ENCODE measurements around the gene TM2D3. TPM values are rescaled to one million over a fixed set of nuclear protein-coding genes. Genes with fewer than 3 reads are reported as not detected.

TM2D3 gene
- total and polyA plus RNA-seq, 2 donors (not counting 3 experiments of a cell fraction or from before 2014, with no cell fraction given): 34.3 to 51.5 TPM

GRCh38 chr15:101684877-101685276 lies 32.7 kb upstream of the TM2D3 start:
- BruUV-seq (replicated peaks): no TSS peak
- POLR2A ChIA-PET: no interaction called here
- H3K4me3 ChIP-seq (replicated peaks in 1 of 3; ENCODE audit: insufficient read depth in 1 of 3, low read depth in 1 of 3, low read length in 3 of 3): no peak overlapping the region
- dilution Hi-C loops (cut with MboI; ENCODE audit: extremely low pct_ligation_motif_present, low sequenced_read_pairs): no loop called here
- no peaks in the 10 kb centered on the region for H3K9me3 ChIP-seq (replicated peaks; ENCODE audit: control insufficient read depth, insufficient read depth, low read length)
- intact Hi-C loops (cut with micrococcal nuclease): no loop called here
- H3K9ac ChIP-seq (replicated peaks; ENCODE audit: extremely low read depth, insufficient read depth, low read length): no peak overlapping the region
- H3K4me2 ChIP-seq (ENCODE audit: insufficient read depth, low read length): no peak overlapping the region
- CTCF ChIA-PET: interaction anchor here (0.8 kb wide), 1 partner anchor 8 kb away, joined by 3 read pairs; no protein-coding TSS in a partner anchor
- H3K27me3 ChIP-seq (ENCODE audit: control insufficient read depth in 2 of 2, insufficient read depth in 2 of 2, low read length in 2 of 2): no peaks in the 10 kb centered on the region
- FAIRE-seq (no peak), DNase-seq (ENCODE audit: low read depth, low spot score) (no peak)
- TF ChIP-seq EZH2 (IDR thresholded peaks at IDR 0.05; ENCODE audit: borderline replicate concordance, low read depth, low read length, severe bottlenecking) (no peak), MYC (IDR thresholded peaks at IDR 0.05; ENCODE audit: low read depth, low read length) (no peak), POLR2AphosphoS5 (IDR thresholded peaks at IDR 0.05; ENCODE audit: insufficient read depth, low read depth, low read length) (no peak), CTCF (IDR thresholded peaks at IDR 0.05; ENCODE audit: extremely low read depth in 1 of 2, insufficient read depth in 1 of 2, low read depth in 1 of 2, low read length in 2 of 2) (no peak)
- no peaks in the 10 kb centered on the region for H3K9me1 ChIP-seq (replicated peaks; ENCODE audit: control insufficient read depth, extremely low read depth, insufficient read depth, low read length)
- H3K36me3 ChIP-seq (ENCODE audit: control insufficient read depth in 2 of 2, extremely low read depth in 1 of 2, insufficient read depth in 2 of 2, low read length in 2 of 2): peaks cover 0 to 3% of the 10 kb centered on the region in 2 experiments
- no peak overlapping the region for H2AFZ ChIP-seq (ENCODE audit: low read depth, low read length)
- H3K27ac ChIP-seq (ENCODE audit: insufficient read depth, low read depth, low read length): no peak overlapping the region
- H3K79me2 ChIP-seq (ENCODE audit: control insufficient read depth, insufficient read depth, low read length): no peaks in the 10 kb centered on the region
- H3K4me1 ChIP-seq (ENCODE audit: control insufficient read depth, extremely low read depth, insufficient read depth, low read length): no peaks in the 10 kb centered on the region
- no peaks in the 10 kb centered on the region for H4K20me1 ChIP-seq (replicated peaks; ENCODE audit: control insufficient read depth, extremely low read depth, insufficient read depth, low read length)

GRCh38 chr15:101684384-101684783 lies 32.2 kb upstream of the TM2D3 start:
- no peaks in the 10 kb centered on the region for H4K20me1 ChIP-seq (replicated peaks; ENCODE audit: control insufficient read depth, extremely low read depth, insufficient read depth, low read length)
- TF ChIP-seq CTCF (IDR thresholded peaks at IDR 0.05; ENCODE audit: extremely low read depth in 1 of 2, insufficient read depth in 1 of 2, low read depth in 1 of 2, low read length in 2 of 2): no peak
- TF ChIP-seq POLR2A (IDR thresholded peaks at IDR 0.05; ENCODE audit: low read depth, low read length): no peak
- no peak for TF ChIP-seq MAX (IDR thresholded peaks at IDR 0.05; ENCODE audit: insufficient read depth, insufficient read length)
- TF ChIP-seq POLR2AphosphoS5 (IDR thresholded peaks at IDR 0.05; ENCODE audit: insufficient read depth, low read depth, low read length): no peak
- TF ChIP-seq EZH2 (IDR thresholded peaks at IDR 0.05; ENCODE audit: borderline replicate concordance, low read depth, low read length, severe bottlenecking): no peak
- no peak for TF ChIP-seq FOS (IDR thresholded peaks at IDR 0.05; ENCODE audit: borderline replicate concordance, insufficient read depth, low read length)
- no peak overlapping the region for H3K4me3 ChIP-seq (replicated peaks in 1 of 3; ENCODE audit: insufficient read depth in 1 of 3, low read depth in 1 of 3, low read length in 3 of 3)
- no peak overlapping the region for H3K4me2 ChIP-seq (ENCODE audit: insufficient read depth, low read length)
- no peaks in the 10 kb centered on the region for H3K79me2 ChIP-seq (ENCODE audit: control insufficient read depth, insufficient read depth, low read length)
- H3K4me1 ChIP-seq (ENCODE audit: control insufficient read depth, extremely low read depth, insufficient read depth, low read length): no peaks in the 10 kb centered on the region
- no peaks in the 10 kb centered on the region for H3K27me3 ChIP-seq (ENCODE audit: control insufficient read depth in 2 of 2, insufficient read depth in 2 of 2, low read length in 2 of 2)
- FAIRE-seq: no peak
- CTCF ChIA-PET: interaction anchor here (0.8 kb wide), 1 partner anchor 8 kb away, joined by 3 read pairs; no protein-coding TSS in a partner anchor
- H3K27ac ChIP-seq (ENCODE audit: insufficient read depth, low read depth, low read length): no peak overlapping the region
- intact Hi-C loops (cut with micrococcal nuclease): no loop called here
- no peaks in the 10 kb centered on the region for H3K9me1 ChIP-seq (replicated peaks; ENCODE audit: control insufficient read depth, extremely low read depth, insufficient read depth, low read length)
- DNase-seq (ENCODE audit: low read depth, low spot score): no peak
- dilution Hi-C loops (cut with MboI; ENCODE audit: extremely low pct_ligation_motif_present, low sequenced_read_pairs): no loop called here
- POLR2A ChIA-PET: no interaction called here
- peaks cover 0 to 3% of the 10 kb centered on the region in 2 experiments for H3K36me3 ChIP-seq (ENCODE audit: control insufficient read depth in 2 of 2, extremely low read depth in 1 of 2, insufficient read depth in 2 of 2, low read length in 2 of 2)
- H2AFZ ChIP-seq (ENCODE audit: low read depth, low read length): no peak overlapping the region
- no TSS peak for BruUV-seq (replicated peaks)
- H3K9ac ChIP-seq (replicated peaks; ENCODE audit: extremely low read depth, insufficient read depth, low read length): no peak overlapping the region
- no peaks in the 10 kb centered on the region for H3K9me3 ChIP-seq (replicated peaks; ENCODE audit: control insufficient read depth, insufficient read depth, low read length)
